IMR-90 (cell line): Measurements from ENCODE around the gene PGGHG. TPM values are rescaled to one million over a fixed set of nuclear protein-coding genes. Genes with fewer than 3 reads are reported as not detected.

Source experiments
- ATAC-seq: fragments of 200-7000 bp; cut with Tn5 transposase; 2 replicates; pipeline ENCODE4 v1.9.1; 2020; ENCODE audit warnings: low read depth, mild to moderate bottlenecking, moderate library complexity
- BruUV-seq: library from RNA; stranded (reverse); fragments of 400-500 nt; replicated peaks from 2 replicates; lab custom pipeline; 2021; lab: Mats Ljungman, UMichigan
- CTCF ChIA-PET: fragments of 300-600 bp; formaldehyde crosslinking; extraction: SDS; loops from one replicate; lab custom pipeline; 2021; ENCODE audit warnings: antibody characterized with exemption; lab: Yijun Ruan, JAX
- POLR2A ChIA-PET: fragments of 300-600 bp; sonication (Branson Sonifier 250); formaldehyde crosslinking; loops from one replicate; lab custom pipeline; 2022; ENCODE audit warnings: antibody characterized with exemption; ENCODE audit not compliant: unreplicated experiment; lab: Charles Lee
- DNase-seq: peaks from one replicate; pipeline ENCODE4 v3.0.0; 2013
- H2AFZ ChIP-seq: replicated peaks from 2 replicates; pipeline ENCODE3; 2013; ENCODE audit warnings: low read length, mild to moderate bottlenecking; ENCODE audit not compliant: poor library complexity
- H2AK5ac ChIP-seq: 2 replicates; pipeline ENCODE4 v1.6.1; 2013; ENCODE audit warnings: low read depth, low read length, inconsistent platforms
- H2AK9ac ChIP-seq: replicated peaks from 2 replicates; pipeline ENCODE3; 2013; ENCODE audit warnings: mild to moderate bottlenecking, low read depth, low read length, moderate library complexity; ENCODE audit not compliant: poor library complexity
- H2BK120ac ChIP-seq: 2 replicates; pipeline ENCODE4 v1.6.1; 2013; ENCODE audit warnings: low read depth, low read length, inconsistent platforms
- H2BK15ac ChIP-seq: 3 replicates; pipeline ENCODE4 v1.6.1; 2013; ENCODE audit warnings: low read depth, low read length, inconsistent platforms
- H2BK20ac ChIP-seq: 2 replicates; pipeline ENCODE4 v1.6.1; 2013; ENCODE audit warnings: low read depth, mild to moderate bottlenecking, inconsistent platforms, low read length, moderate library complexity
- H2BK5ac ChIP-seq: 2 replicates; pipeline ENCODE4 v1.6.1; 2013; ENCODE audit warnings: mild to moderate bottlenecking, low read depth, low read length, inconsistent platforms; ENCODE audit not compliant: poor library complexity, severe bottlenecking
- H3K14ac ChIP-seq: replicated peaks from 2 replicates; pipeline ENCODE4 v1.6.1; 2013; ENCODE audit warnings: low read depth, low read length, inconsistent platforms
- H3K18ac ChIP-seq: 2 replicates; pipeline ENCODE4 v1.6.1; 2013; ENCODE audit warnings: low read depth, low read length, control low read depth
- H3K23ac ChIP-seq: 2 replicates; pipeline ENCODE4 v1.6.1; 2013; ENCODE audit warnings: low read depth, low read length, inconsistent platforms
- H3K27ac ChIP-seq: 2 replicates; pipeline ENCODE4 v1.5.1; 2013; ENCODE audit warnings: mild to moderate bottlenecking, control low read depth, low read length; ENCODE audit not compliant: insufficient read depth
- H3K27me3 ChIP-seq: 2 replicates; pipeline ENCODE4 v1.6.1; 2013; ENCODE audit warnings: low read length; ENCODE audit not compliant: control insufficient read depth, insufficient read depth
- H3K36me3 ChIP-seq: 2 replicates; pipeline ENCODE4 v1.6.1; 2013; ENCODE audit warnings: low read length, mixed read lengths; ENCODE audit not compliant: control insufficient read depth, insufficient read depth
- H3K4ac ChIP-seq: 2 replicates; pipeline ENCODE4 v1.6.1; 2013; ENCODE audit warnings: low read depth, low read length, inconsistent platforms
- H3K4me1 ChIP-seq: 2 replicates; pipeline ENCODE4 v1.6.1; 2013; ENCODE audit warnings: low read length, mixed read lengths; ENCODE audit not compliant: control insufficient read depth, insufficient read depth
- H3K4me2 ChIP-seq: 2 replicates; pipeline ENCODE4 v1.6.1; 2013; ENCODE audit warnings: low read depth, mild to moderate bottlenecking, control low read depth, low read length, moderate library complexity
- H3K4me3 ChIP-seq: 2 replicates; pipeline ENCODE4 v1.5.1; 2013; ENCODE audit warnings: low read depth, mild to moderate bottlenecking, control low read depth, low read length, moderate library complexity; ENCODE audit not compliant: insufficient read depth
- H3K56ac ChIP-seq: 2 replicates; pipeline ENCODE4 v1.6.1; 2013; ENCODE audit warnings: low read length, inconsistent platforms; ENCODE audit not compliant: insufficient read depth; ENCODE audit errors: extremely low read depth
- H3K79me1 ChIP-seq, 2 experiments: 2 replicates each; pipeline ENCODE4 v1.6.1; 2013; ENCODE audit warnings: low read length in 2 of 2, inconsistent platforms in 1 of 2, low read depth in 1 of 2
- H3K9ac ChIP-seq: 2 replicates; pipeline ENCODE4 v1.6.1; 2013; ENCODE audit warnings: low read depth, low read length, control low read depth
- H3K9me1 ChIP-seq: 2 replicates; pipeline ENCODE4 v1.6.1; 2013; ENCODE audit warnings: low read length, inconsistent platforms; ENCODE audit not compliant: insufficient read depth
- H3K9me3 ChIP-seq: 2 replicates; pipeline ENCODE4 v1.6.1; 2013; ENCODE audit warnings: low read length; ENCODE audit not compliant: control insufficient read depth, insufficient read depth
- H4K20me1 ChIP-seq: 2 replicates; pipeline ENCODE4 v1.6.1; 2013; ENCODE audit warnings: low read length, inconsistent platforms; ENCODE audit not compliant: insufficient read depth
- H4K5ac ChIP-seq: 2 replicates; pipeline ENCODE4 v1.6.1; 2013; ENCODE audit warnings: mild to moderate bottlenecking, low read depth, low read length, control low read depth
- H4K8ac ChIP-seq, 2 experiments: 2 replicates each; pipeline ENCODE4 v1.6.1; 2013; ENCODE audit warnings: low read depth in 2 of 2, low read length in 2 of 2, control low read depth in 1 of 2, inconsistent platforms in 1 of 2
- H4K91ac ChIP-seq: 2 replicates; pipeline ENCODE4 v1.6.1; 2013; ENCODE audit warnings: low read depth, low read length, inconsistent platforms; ENCODE audit not compliant: insufficient read depth
- BHLHE40 ChIP-seq: fragments of 150-350 bp; IDR thresholded peaks from 2 replicates; pipeline ENCODE4 v1.6.1; 2016; ENCODE audit warnings: mild to moderate bottlenecking, low read depth, low read length
- CHD1 ChIP-seq: IDR thresholded peaks from 2 replicates; pipeline ENCODE4 v1.6.1; 2012; ENCODE audit warnings: low read depth, low read length, improper control_type of control experiment
- FOS ChIP-seq: fragments of 150-350 bp; IDR thresholded peaks from 2 replicates; pipeline ENCODE4 v1.6.1; 2016; ENCODE audit warnings: low read depth, low read length
- MAFK ChIP-seq: IDR thresholded peaks from 2 replicates; pipeline ENCODE4 v1.6.1; 2012; ENCODE audit warnings: low read depth, low read length, improper control_type of control experiment
- MAZ ChIP-seq: IDR thresholded peaks from 2 replicates; pipeline ENCODE4 v1.6.1; 2012; ENCODE audit warnings: low read depth, mild to moderate bottlenecking, low read length, improper control_type of control experiment, moderate library complexity, borderline replicate concordance
- MXI1 ChIP-seq: IDR thresholded peaks from 2 replicates; pipeline ENCODE4 v1.6.1; 2012; ENCODE audit warnings: low read depth, mild to moderate bottlenecking, low read length, moderate library complexity, borderline replicate concordance
- RAD21 ChIP-seq: IDR thresholded peaks from 2 replicates; pipeline ENCODE4 v1.6.1; 2012; ENCODE audit warnings: low read length, improper control_type of control experiment
- RFX5 ChIP-seq: IDR thresholded peaks from 2 replicates; pipeline ENCODE4 v1.8.0; 2012; ENCODE audit warnings: low read depth, mild to moderate bottlenecking, low read length, moderate library complexity
- SMC3 ChIP-seq: fragments of 150-350 bp; IDR thresholded peaks from 2 replicates; pipeline ENCODE4 v1.6.1; 2016; ENCODE audit warnings: low read depth, mild to moderate bottlenecking, antibody characterized with exemption, low read length, moderate library complexity
- WGBS, 2 experiments: methylation state at CpG; one replicate each; pipeline versions ENCODE4 v1.1.5 to v1.1.7; 2013; ENCODE audit warnings: missing lambda C conversion rate in 2 of 2; ENCODE audit not compliant: insufficient read length in 1 of 2; ENCODE audit errors: extremely low coverage in 2 of 2; 5-methylcytosine and 5-hydroxymethylcytosine counted together
- dilution Hi-C: fragments of 300-500 bp; cut with HindIII; formaldehyde crosslinking; loops from one replicate; pipeline ENCODE4 v1.14.3; 2018; ENCODE audit warnings: low sequenced_read_pairs; ENCODE audit not compliant: unreplicated experiment
- in situ Hi-C: fragments of 300-500 bp; cut with MboI; formaldehyde crosslinking; loops from 3 replicates; pipeline ENCODE4 v1.14.3; 2019; ENCODE audit warnings: low sequenced_read_pairs, inconsistent platforms, mixed read lengths
- intact Hi-C: fragments of 100-400 bp; cut with micrococcal nuclease; formaldehyde crosslinking; loops from 2 replicates; pipeline ENCODE4 v1.10.0; 2022
- polyA plus RNA-seq, 3 experiments: library from polyadenylated mRNA; depleted of rRNA; stranded (reverse); fragments of >200 nt; gene quantifications; 2 replicates each; pipeline ENCODE4 v1.2.3, GENCODE V29; 2012; ENCODE audit warnings: low replicate concordance in 1 of 3
- total RNA-seq: library from RNA; depleted of rRNA; stranded (reverse); fragments of >200 nt; gene quantifications from 2 replicates; pipeline ENCODE4 v1.2.3, GENCODE V29; 2012
- TF ChIP-seq, protein P1 (sequence below): fragments of 150-350 bp; IDR thresholded peaks from 2 replicates; pipeline ENCODE4 v1.6.1; 2017; ENCODE audit warnings: mild to moderate bottlenecking, antibody characterized with exemption, low read length, low read depth
- TF ChIP-seq, protein P2 (sequence below): fragments of 150-350 bp; IDR thresholded peaks from 2 replicates; pipeline ENCODE4 v1.6.1; 2016; ENCODE audit warnings: low read depth, mild to moderate bottlenecking, low read length, moderate library complexity, borderline replicate concordance

The PGGHG gene
- total and polyA plus RNA-seq, 2 of the 4 experiments (the other 2 are of a cell fraction), result 1.8 to 17.0 TPM

DNA sequence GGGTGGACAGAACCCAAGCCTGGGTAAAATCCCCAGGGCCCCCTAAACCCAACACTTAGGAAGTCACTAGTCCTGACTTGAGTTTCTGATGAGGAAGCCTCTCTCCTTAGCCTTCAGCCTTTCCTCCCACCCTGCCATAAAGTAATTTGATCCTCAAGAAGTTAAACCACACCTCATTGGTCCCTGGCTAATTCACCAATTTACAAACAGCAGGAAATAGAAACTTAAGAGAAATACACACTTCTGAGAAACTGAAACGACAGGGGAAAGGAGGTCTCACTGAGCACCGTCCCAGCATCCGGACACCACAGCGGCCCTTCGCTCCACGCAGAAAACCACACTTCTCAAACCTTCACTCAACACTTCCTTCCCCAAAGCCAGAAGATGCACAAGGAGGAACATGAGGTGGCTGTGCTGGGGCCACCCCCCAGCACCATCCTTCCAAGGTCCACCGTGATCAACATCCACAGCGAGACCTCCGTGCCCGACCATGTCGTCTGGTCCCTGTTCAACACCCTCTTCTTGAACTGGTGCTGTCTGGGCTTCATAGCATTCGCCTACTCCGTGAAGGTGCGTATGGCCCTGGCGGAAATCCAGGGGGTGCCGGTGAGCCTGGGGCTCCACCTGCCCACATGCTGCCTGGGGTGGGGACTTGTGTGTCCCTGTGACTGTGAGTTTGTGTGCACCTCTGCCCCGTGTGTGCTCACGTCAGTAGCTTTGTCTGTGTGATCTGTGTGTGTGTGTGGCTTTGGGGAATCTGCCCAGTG is 25.0 kb downstream of the PGGHG start, which contains the start of gene IFITM1:
Gene IFITM1, plus strand, starts transcription at position 254 of the 767 bp plus-strand sequence. Its CDS starts 131 bp downstream, at position 385.
- peak; percentile 84 for DNase-seq
- Histone ChIP-seq H3K4ac (peak within 1 kb of the TSS; percentile 88), H2AK9ac (peak within 1 kb of the TSS; percentile 99), H4K20me1 (peaks cover 3% of the 10 kb centered on the region; the same call in 1 of the 2 replicates), H2BK5ac (peak within 1 kb of the TSS; percentile 87), H3K79me1 (peaks cover 5 to 37% of the 10 kb centered on the region in 2 experiments; a peak in 3 of 4 replicates), H3K23ac (peak within 1 kb of the TSS; percentile 90), H3K4me3 (peak within 1 kb of the TSS; percentile 44), H3K9ac (peak within 1 kb of the TSS; percentile 67), H3K56ac (peak within 1 kb of the TSS; percentile 88), H3K18ac (peak within 1 kb of the TSS; percentile 52), H3K36me3 (peaks cover 5% of the 10 kb centered on the region; the same call in 1 of the 2 replicates), H2BK20ac (peak within 1 kb of the TSS; percentile 62; the same call in 1 of the 2 replicates), H4K5ac (peak within 1 kb of the TSS; percentile 57), H3K4me1 (peaks cover 23% of the 10 kb centered on the region), H3K9me1 (0 out of 2 replicates have a peak, but pooled peaks cover 5% of the 10 kb centered on the region), H3K14ac (peak within 1 kb of the TSS; percentile 87), H2AK5ac (peak within 1 kb of the TSS; percentile 92), H2BK15ac (peak within 1 kb of the TSS; percentile 49; the same call in 2 of the 3 replicates), H3K27me3 (no peaks in the 10 kb centered on the region), H4K8ac (peak within 1 kb of the TSS; percentile 45 to 87), H2BK120ac (peak within 1 kb of the TSS; percentile 71), H3K4me2 (peak within 1 kb of the TSS; percentile 62), H3K27ac (peak within 1 kb of the TSS; percentile 85), H3K9me3 (no peaks in the 10 kb centered on the region), H2AFZ (peak within 1 kb of the TSS; percentile 95), H4K91ac (peak within 1 kb of the TSS; percentile 88)
- in situ Hi-C loops, result no loop called here
- ChIA-PET CTCF (no interaction called here), POLR2A (no interaction called here)
- dilution Hi-C loops, result no loop called here
- TSS peak; percentile 94 for BruUV-seq
- intact Hi-C loops, result loop anchor here (2.0 kb wide), 1 partner anchor 43 kb away; no protein-coding TSS in a partner anchor
- TF ChIP-seq CHD1, result no peak
- no peak for TF ChIP-seq BHLHE40
- TF ChIP-seq RFX5, result no peak
- TF ChIP-seq FOS, result no peak
- TF ChIP-seq, protein P1, sequence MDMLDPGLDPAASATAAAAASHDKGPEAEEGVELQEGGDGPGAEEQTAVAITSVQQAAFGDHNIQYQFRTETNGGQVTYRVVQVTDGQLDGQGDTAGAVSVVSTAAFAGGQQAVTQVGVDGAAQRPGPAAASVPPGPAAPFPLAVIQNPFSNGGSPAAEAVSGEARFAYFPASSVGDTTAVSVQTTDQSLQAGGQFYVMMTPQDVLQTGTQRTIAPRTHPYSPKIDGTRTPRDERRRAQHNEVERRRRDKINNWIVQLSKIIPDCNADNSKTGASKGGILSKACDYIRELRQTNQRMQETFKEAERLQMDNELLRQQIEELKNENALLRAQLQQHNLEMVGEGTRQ, result no peak
- no peak for TF ChIP-seq MAZ
- no peak for TF ChIP-seq RAD21
- no peak for TF ChIP-seq SMC3
- TF ChIP-seq, protein P2, sequence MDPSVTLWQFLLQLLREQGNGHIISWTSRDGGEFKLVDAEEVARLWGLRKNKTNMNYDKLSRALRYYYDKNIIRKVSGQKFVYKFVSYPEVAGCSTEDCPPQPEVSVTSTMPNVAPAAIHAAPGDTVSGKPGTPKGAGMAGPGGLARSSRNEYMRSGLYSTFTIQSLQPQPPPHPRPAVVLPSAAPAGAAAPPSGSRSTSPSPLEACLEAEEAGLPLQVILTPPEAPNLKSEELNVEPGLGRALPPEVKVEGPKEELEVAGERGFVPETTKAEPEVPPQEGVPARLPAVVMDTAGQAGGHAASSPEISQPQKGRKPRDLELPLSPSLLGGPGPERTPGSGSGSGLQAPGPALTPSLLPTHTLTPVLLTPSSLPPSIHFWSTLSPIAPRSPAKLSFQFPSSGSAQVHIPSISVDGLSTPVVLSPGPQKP, result no peak
- TF ChIP-seq MAFK, result no peak
- no peak for TF ChIP-seq MXI1
- peak; percentile 36 for ATAC-seq
- WGBS, 2 experiments, result 37% methylated on average over 3 of the region's 18 CpGs; no CpG with 5 or more reads in 1 of the 2 experiments
